HepG2 (cell line): ENCODE data around the gene RREB1. TPM values are rescaled to one million over a fixed set of nuclear protein-coding genes. Genes with fewer than 3 reads are reported as not detected.

Experiments
- ARNT ChIP-seq: fragments of 450-650 bp; IDR thresholded peaks from 2 replicates; pipeline ENCODE4 v1.6.1; 2017
- BCL3 ChIP-seq: sonication (generic); formaldehyde crosslinking; IDR thresholded peaks from 2 replicates; pipeline ENCODE4 v1.5.1; 2020; ENCODE audit warnings: mild to moderate bottlenecking, missing genetic modification reagents, moderate library complexity
- HMG20A ChIP-seq: IDR thresholded peaks from 2 replicates; pipeline ENCODE4 v1.6.1; 2016; ENCODE audit warnings: borderline replicate concordance
- NCOR1 ChIP-seq: fragments of 200-600 bp; sonication (generic); IDR thresholded peaks from 2 replicates; pipeline ENCODE4 v1.7.0; 2017; ENCODE audit warnings: antibody characterized with exemption, low read length, borderline replicate concordance
- NFE2L1 ChIP-seq: sonication (generic); formaldehyde crosslinking; IDR thresholded peaks from 2 replicates; pipeline ENCODE4 v1.4.0; 2020; ENCODE audit warnings: missing genetic modification reagents, mild to moderate bottlenecking, borderline replicate concordance
- NRL ChIP-seq: sonication (generic); formaldehyde crosslinking; IDR thresholded peaks from 2 replicates; pipeline ENCODE4 v1.5.0; 2020; ENCODE audit warnings: missing genetic modification reagents, mild to moderate bottlenecking, moderate library complexity, borderline replicate concordance
- SIX1 ChIP-seq: sonication (generic); formaldehyde crosslinking; IDR thresholded peaks from 2 replicates; pipeline ENCODE4 v1.4.0; 2020; ENCODE audit warnings: missing genetic modification reagents, borderline replicate concordance
- TOE1 ChIP-seq: sonication (generic); formaldehyde crosslinking; IDR thresholded peaks from 2 replicates; pipeline ENCODE4 v1.4.0; 2020; ENCODE audit warnings: mild to moderate bottlenecking, missing genetic modification reagents
- ZEB1 ChIP-seq: IDR thresholded peaks from 2 replicates; pipeline ENCODE4 v1.6.1; 2012; ENCODE audit warnings: mild to moderate bottlenecking, low read depth, inconsistent platforms; ENCODE audit not compliant: insufficient replicate concordance
- ZFX ChIP-seq: sonication (generic); formaldehyde crosslinking; IDR thresholded peaks from 2 replicates; pipeline ENCODE4 v1.4.0; 2020; ENCODE audit warnings: mild to moderate bottlenecking, low read depth, missing genetic modification reagents, moderate library complexity
- ZNF160 ChIP-seq: sonication (generic); formaldehyde crosslinking; IDR thresholded peaks from 2 replicates; pipeline ENCODE4 v1.8.0; 2022; ENCODE audit warnings: mild to moderate bottlenecking, inconsistent platforms, missing genetic modification reagents
- ZNF331 ChIP-seq: sonication (generic); formaldehyde crosslinking; IDR thresholded peaks from 2 replicates; pipeline ENCODE4 v1.4.0; 2020; ENCODE audit warnings: missing genetic modification reagents
- ZNF816 ChIP-seq: sonication (generic); formaldehyde crosslinking; IDR thresholded peaks from 2 replicates; pipeline ENCODE4 v1.8.0; 2022; ENCODE audit warnings: missing genetic modification reagents, mild to moderate bottlenecking, borderline replicate concordance
- polyA plus RNA-seq, 8 experiments: library from polyadenylated mRNA; depleted of rRNA in 3 of 8; stranded (reverse) in 7 of 8; unstranded in 1 of 8; fragments of >200 nt; fragmentation: Illumina TruSeq in 4 of 8; extraction: Trizol in 4 of 8; gene quantifications; 2 replicates each; pipeline versions ENCODE4 v1.2.1 to v1.2.3, GENCODE V29; 2011 to 2016; ENCODE audit warnings: low read depth in 4 of 8, missing spikeins in 1 of 8, mixed read lengths in 1 of 8; ENCODE audit not compliant: insufficient read depth in 1 of 8
- total RNA-seq, 5 experiments: library from RNA; depleted of rRNA; stranded (reverse); fragments of >200 nt; fragmentation: Illumina TruSeq; extraction: Trizol; gene quantifications; 2 replicates each; pipeline ENCODE4 v1.2.3, GENCODE V29; 2016; ENCODE audit warnings: low read depth in 1 of 5
- TF ChIP-seq, protein P1 (sequence below): sonication (generic); formaldehyde crosslinking; IDR thresholded peaks from 2 replicates; pipeline ENCODE4 v1.4.0; 2020; ENCODE audit warnings: missing genetic modification reagents
- TF ChIP-seq, protein P2 (sequence below): sonication (generic); formaldehyde crosslinking; IDR thresholded peaks from 2 replicates; pipeline ENCODE4 v1.4.0; 2020; ENCODE audit warnings: mild to moderate bottlenecking, missing genetic modification reagents
- TF ChIP-seq, protein P3 (sequence below): sonication (generic); formaldehyde crosslinking; IDR thresholded peaks from 2 replicates; pipeline ENCODE4 v1.8.1; 2023; ENCODE audit warnings: mild to moderate bottlenecking, inconsistent platforms, moderate library complexity, missing genetic modification reagents, borderline replicate concordance
- TF ChIP-seq, protein P4 (sequence below): sonication (generic); formaldehyde crosslinking; IDR thresholded peaks from 2 replicates; pipeline ENCODE4 v1.5.1; 2020; ENCODE audit warnings: mild to moderate bottlenecking, missing genetic modification reagents
- TF ChIP-seq, protein P5 (sequence below): sonication (generic); formaldehyde crosslinking; IDR thresholded peaks from 2 replicates; pipeline ENCODE4 v1.5.0; 2020; ENCODE audit warnings: missing genetic modification reagents

RREB1 gene
- total and polyA plus RNA-seq, 2 of the 13 experiments (the other 11 are each of a cell fraction or from before 2014, with no cell fraction given), result 6.1 to 23.2 TPM

- TF ChIP-seq ZNF331 (CRISPR knock-in tag) (no peak), SIX1 (no peak), TOE1 (CRISPR knock-in tag) (no peak), NRL (CRISPR knock-in tag) (peak; percentile 86), NCOR1 (no peak), ARNT (no peak), BCL3 (0 out of 2 replicates have a peak, but pooled peaks have one; percentile 45), ZNF160 (peak; percentile 48; the same call in 1 of the 2 replicates), ZFX (peak; percentile 13), ZNF816 (CRISPR knock-in tag) (peak; percentile 36; the same call in 1 of the 2 replicates), NFE2L1 (CRISPR knock-in tag) (peak; percentile 93; the same call in 1 of the 2 replicates), ZEB1 (peak; percentile 47), HMG20A (CRISPR knock-in tag) (no peak)
- TF ChIP-seq, protein P1, sequence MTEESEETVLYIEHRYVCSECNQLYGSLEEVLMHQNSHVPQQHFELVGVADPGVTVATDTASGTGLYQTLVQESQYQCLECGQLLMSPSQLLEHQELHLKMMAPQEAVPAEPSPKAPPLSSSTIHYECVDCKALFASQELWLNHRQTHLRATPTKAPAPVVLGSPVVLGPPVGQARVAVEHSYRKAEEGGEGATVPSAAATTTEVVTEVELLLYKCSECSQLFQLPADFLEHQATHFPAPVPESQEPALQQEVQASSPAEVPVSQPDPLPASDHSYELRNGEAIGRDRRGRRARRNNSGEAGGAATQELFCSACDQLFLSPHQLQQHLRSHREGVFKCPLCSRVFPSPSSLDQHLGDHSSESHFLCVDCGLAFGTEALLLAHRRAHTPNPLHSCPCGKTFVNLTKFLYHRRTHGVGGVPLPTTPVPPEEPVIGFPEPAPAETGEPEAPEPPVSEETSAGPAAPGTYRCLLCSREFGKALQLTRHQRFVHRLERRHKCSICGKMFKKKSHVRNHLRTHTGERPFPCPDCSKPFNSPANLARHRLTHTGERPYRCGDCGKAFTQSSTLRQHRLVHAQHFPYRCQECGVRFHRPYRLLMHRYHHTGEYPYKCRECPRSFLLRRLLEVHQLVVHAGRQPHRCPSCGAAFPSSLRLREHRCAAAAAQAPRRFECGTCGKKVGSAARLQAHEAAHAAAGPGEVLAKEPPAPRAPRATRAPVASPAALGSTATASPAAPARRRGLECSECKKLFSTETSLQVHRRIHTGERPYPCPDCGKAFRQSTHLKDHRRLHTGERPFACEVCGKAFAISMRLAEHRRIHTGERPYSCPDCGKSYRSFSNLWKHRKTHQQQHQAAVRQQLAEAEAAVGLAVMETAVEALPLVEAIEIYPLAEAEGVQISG (CRISPR knock-in tag), result peak; percentile 18
- TF ChIP-seq, protein P2, sequence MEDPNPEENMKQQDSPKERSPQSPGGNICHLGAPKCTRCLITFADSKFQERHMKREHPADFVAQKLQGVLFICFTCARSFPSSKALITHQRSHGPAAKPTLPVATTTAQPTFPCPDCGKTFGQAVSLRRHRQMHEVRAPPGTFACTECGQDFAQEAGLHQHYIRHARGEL (CRISPR knock-in tag), result no peak
- TF ChIP-seq, protein P3, sequence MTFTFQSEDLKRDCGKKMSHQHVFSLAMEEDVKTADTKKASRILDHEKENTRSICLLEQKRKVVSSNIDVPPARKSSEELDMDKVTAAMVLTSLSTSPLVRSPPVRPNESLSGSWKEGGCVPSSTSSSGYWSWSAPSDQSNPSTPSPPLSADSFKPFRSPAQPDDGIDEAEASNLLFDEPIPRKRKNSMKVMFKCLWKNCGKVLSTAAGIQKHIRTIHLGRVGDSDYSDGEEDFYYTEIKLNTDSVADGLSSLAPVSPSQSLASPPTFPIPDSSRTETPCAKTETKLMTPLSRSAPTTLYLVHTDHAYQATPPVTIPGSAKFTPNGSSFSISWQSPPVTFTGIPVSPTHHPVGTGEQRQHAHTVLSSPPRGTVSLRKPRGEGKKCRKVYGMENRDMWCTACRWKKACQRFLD (CRISPR knock-in tag), result 0 out of 2 replicates have a peak, but pooled peaks have one; percentile 44
- TF ChIP-seq, protein P4, sequence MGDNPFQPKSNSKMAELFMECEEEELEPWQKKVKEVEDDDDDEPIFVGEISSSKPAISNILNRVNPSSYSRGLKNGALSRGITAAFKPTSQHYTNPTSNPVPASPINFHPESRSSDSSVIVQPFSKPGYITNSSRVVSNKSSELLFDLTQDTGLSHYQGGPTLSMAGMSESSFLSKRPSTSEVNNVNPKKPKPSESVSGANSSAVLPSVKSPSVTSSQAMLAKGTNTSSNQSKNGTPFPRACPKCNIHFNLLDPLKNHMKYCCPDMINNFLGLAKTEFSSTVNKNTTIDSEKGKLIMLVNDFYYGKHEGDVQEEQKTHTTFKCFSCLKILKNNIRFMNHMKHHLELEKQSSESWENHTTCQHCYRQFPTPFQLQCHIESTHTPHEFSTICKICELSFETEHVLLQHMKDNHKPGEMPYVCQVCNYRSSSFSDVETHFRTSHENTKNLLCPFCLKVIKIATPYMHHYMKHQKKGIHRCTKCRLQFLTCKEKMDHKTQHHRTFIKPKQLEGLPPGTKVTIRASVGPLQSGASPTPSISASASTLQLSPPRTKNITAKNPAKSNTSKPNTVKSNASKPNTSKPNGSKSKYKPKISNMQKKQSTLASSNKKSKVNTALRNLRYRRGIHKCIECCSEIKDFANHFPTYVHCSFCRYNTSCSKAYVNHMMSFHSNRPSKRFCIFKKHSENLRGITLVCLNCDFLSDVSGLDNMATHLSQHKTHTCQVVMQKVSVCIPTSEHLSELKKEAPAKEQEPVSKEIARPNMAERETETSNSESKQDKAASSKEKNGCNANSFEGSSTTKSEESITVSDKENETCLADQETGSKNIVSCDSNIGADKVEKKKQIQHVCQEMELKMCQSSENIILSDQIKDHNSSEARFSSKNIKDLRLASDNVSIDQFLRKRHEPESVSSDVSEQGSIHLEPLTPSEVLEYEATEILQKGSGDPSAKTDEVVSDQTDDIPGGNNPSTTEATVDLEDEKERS, result peak; percentile 22; the same call in 1 of the 2 replicates
- TF ChIP-seq, protein P5, sequence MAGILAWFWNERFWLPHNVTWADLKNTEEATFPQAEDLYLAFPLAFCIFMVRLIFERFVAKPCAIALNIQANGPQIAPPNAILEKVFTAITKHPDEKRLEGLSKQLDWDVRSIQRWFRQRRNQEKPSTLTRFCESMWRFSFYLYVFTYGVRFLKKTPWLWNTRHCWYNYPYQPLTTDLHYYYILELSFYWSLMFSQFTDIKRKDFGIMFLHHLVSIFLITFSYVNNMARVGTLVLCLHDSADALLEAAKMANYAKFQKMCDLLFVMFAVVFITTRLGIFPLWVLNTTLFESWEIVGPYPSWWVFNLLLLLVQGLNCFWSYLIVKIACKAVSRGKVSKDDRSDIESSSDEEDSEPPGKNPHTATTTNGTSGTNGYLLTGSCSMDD (CRISPR knock-in tag), result no peak
Measured at GRCh38 chr6:7106752-7107577, 796 bp upstream of the RREB1 start (continued).
